ENCODE data around the gene SLC38A5.
"Not testable (repeated sequence)": the region's sequence is repeated elsewhere in the genome, so short reads cannot be mapped to it uniquely, and the experiment has no call there.

The SLC38A5 gene

GRCh38 chrX:48450076-48450475 is 20.0 kb downstream of the SLC38A5 start:
- DNase-seq (ENCODE audit: low spot score) = no peak
- CTCF ChIA-PET = no interaction called here
- no peak for TF ChIP-seq CTCF (conservative IDR thresholded peaks at IDR 0.05; ENCODE audit: low read depth)
- no peak overlapping the region for H3K27ac ChIP-seq
- POLR2A ChIA-PET (ENCODE audit: low non-redundant PET) = interaction anchor here (0.7 kb wide), 1 partner anchor 473 kb away, joined by 4 read pairs; no protein-coding TSS in a partner anchor

GRCh38 chrX:48447201-48447600 is 22.9 kb downstream of the SLC38A5 start:
- H3K27ac ChIP-seq; POLR2A ChIA-PET (ENCODE audit: low non-redundant PET); DNase-seq (ENCODE audit: low spot score): not testable (repeated sequence)
- CTCF ChIA-PET = interaction anchor here (0.6 kb wide), 1 partner anchor 1972 kb away, joined by 5 read pairs; no protein-coding TSS in a partner anchor

- POLR2A ChIA-PET (ENCODE audit: low non-redundant PET); H3K27ac ChIP-seq; CTCF ChIA-PET; DNase-seq (ENCODE audit: low spot score): not testable (repeated sequence)
These were observed 36.3 kb downstream of the SLC38A5 start for GRCh38 chrX:48433713-48434112.

- DNase-seq (ENCODE audit: low spot score); POLR2A ChIA-PET (ENCODE audit: low non-redundant PET); H3K27ac ChIP-seq; CTCF ChIA-PET: not testable (repeated sequence)
These were observed 39.9 kb downstream of the SLC38A5 start for GRCh38 chrX:48430166-48430565.

GRCh38 chrX:48429606-48430005 is 40.5 kb downstream of the SLC38A5 start:
- DNase-seq (ENCODE audit: low spot score); H3K27ac ChIP-seq; POLR2A ChIA-PET (ENCODE audit: low non-redundant PET); CTCF ChIA-PET: not testable (repeated sequence)

- POLR2A ChIA-PET (ENCODE audit: low non-redundant PET); H3K27ac ChIP-seq; DNase-seq (ENCODE audit: low spot score); CTCF ChIA-PET: not testable (repeated sequence)
These were observed 42.9 kb downstream of the SLC38A5 start for GRCh38 chrX:48427027-48427716.

- POLR2A ChIA-PET (ENCODE audit: low non-redundant PET); DNase-seq (ENCODE audit: low spot score); H3K27ac ChIP-seq; CTCF ChIA-PET: not testable (repeated sequence)
These were observed 58.2 kb downstream of the SLC38A5 start, which contains the start of gene SSX4B for GRCh38 chrX:48411860-48412259. SSX4B (minus strand) TSS chrX:48411960; CDS start chrX:48411372, 588 bp downstream.

Measured in RWPE1 (cell line).